Upper lobe of right lung (tissue), 1 donor: ENCODE results near the gene DGUOK. TPM values are rescaled to one million over a fixed set of nuclear protein-coding genes. Genes with fewer than 3 reads are reported as not detected.

Experiments
- ATAC-seq: fragments of 200-7000 bp; cut with Tn5 transposase; one replicate; pipeline ENCODE4 v1.9.1; 2020; ENCODE audit warnings: mild to moderate bottlenecking, moderate library complexity
- DNase-seq: peaks from one replicate; pipeline ENCODE4 v3.0.0-alpha.2; 2020
- H3K27ac ChIP-seq: fragments of 200-600 bp; one replicate; pipeline ENCODE4 v1.8.0; 2022
- H3K27me3 ChIP-seq: fragments of 200-600 bp; one replicate; pipeline ENCODE4 v1.8.0; 2022; ENCODE audit warnings: mild to moderate bottlenecking
- H3K36me3 ChIP-seq: fragments of 200-600 bp; one replicate; pipeline ENCODE4 v1.8.0; 2022
- H3K4me1 ChIP-seq: fragments of 200-600 bp; one replicate; pipeline ENCODE4 v1.8.0; 2022
- H3K4me3 ChIP-seq: fragments of 200-600 bp; one replicate; pipeline ENCODE4 v1.8.0; 2022; ENCODE audit warnings: mild to moderate bottlenecking
- H3K9me3 ChIP-seq: fragments of 200-600 bp; one replicate; pipeline ENCODE4 v1.8.0; 2022
- CTCF ChIP-seq: fragments of 200-600 bp; IDR thresholded peaks from one replicate; pipeline ENCODE4 v1.8.0; 2022; ENCODE audit warnings: antibody characterized with exemption
- intact Hi-C: fragments of 100-400 bp; cut with DNase I; formaldehyde crosslinking; loops from one replicate; pipeline ENCODE4 v1.11.0; 2022
- total RNA-seq: library from RNA; stranded (reverse); fragmentation: NEBNext Ultra II Directional; extraction: Animal tissue kit (Norgen Biotek cat#: 25700); gene quantifications from one replicate; pipeline ENCODE4 v1.2.1, GENCODE V29; 2021
- donor health status: DM: no; HTN: yes; CAD: no; lungs with severe emphysema.

DGUOK gene
- total RNA-seq, 1 donor from 2014 or later, result 34.4 TPM

- peak; percentile 17 for ATAC-seq
- Histone ChIP-seq H3K27ac (peak overlapping the region; percentile 81), H3K4me1 (peaks cover 73% of the 10 kb centered on the region), H3K27me3 (no peaks in the 10 kb centered on the region), H3K4me3 (peak overlapping the region; percentile 68), H3K9me3 (no peaks in the 10 kb centered on the region), H3K36me3 (no peaks in the 10 kb centered on the region)
- DNase-seq, result peak; percentile 75
- no peak for TF ChIP-seq CTCF
- intact Hi-C loops, result no loop called here
Observed at GRCh38 chr2:73985308-73986084, 58.8 kb downstream of the DGUOK start.

GRCh38 chr2:73986085-73986681, 59.5 kb downstream of the DGUOK start:
- no peak for ATAC-seq
- H3K9me3 ChIP-seq, result no peaks in the 10 kb centered on the region
- H3K4me3 ChIP-seq, result peak overlapping the region; percentile 68
- H3K27ac ChIP-seq, result peak overlapping the region; percentile 81
- H3K36me3 ChIP-seq, result no peaks in the 10 kb centered on the region
- TF ChIP-seq CTCF, result no peak
- peaks cover 66% of the 10 kb centered on the region for H3K4me1 ChIP-seq
- H3K27me3 ChIP-seq, result no peaks in the 10 kb centered on the region
- DNase-seq, result no peak
- intact Hi-C loops, result no loop called here

- Histone ChIP-seq H3K4me3 (peak overlapping the region; percentile 68), H3K36me3 (no peaks in the 10 kb centered on the region), H3K27ac (no peak overlapping the region), H3K9me3 (no peaks in the 10 kb centered on the region), H3K27me3 (no peaks in the 10 kb centered on the region), H3K4me1 (peaks cover 57% of the 10 kb centered on the region)
- ATAC-seq, result peak; percentile 39
- peak; percentile 77 for DNase-seq
- peak; percentile 38 for TF ChIP-seq CTCF
- intact Hi-C loops, result no loop called here
Observed at GRCh38 chr2:73987109-73987947, 60.6 kb downstream of the DGUOK start.

- DNase-seq, result no peak
- ATAC-seq, result no peak
- H3K27ac ChIP-seq, result no peak overlapping the region
- H3K36me3 ChIP-seq, result no peaks in the 10 kb centered on the region
- H3K4me3 ChIP-seq, result peak overlapping the region; percentile 68
- intact Hi-C loops, result no loop called here
- no peaks in the 10 kb centered on the region for H3K9me3 ChIP-seq
- H3K4me1 ChIP-seq, result peaks cover 49% of the 10 kb centered on the region
- H3K27me3 ChIP-seq, result no peaks in the 10 kb centered on the region
- no peak for TF ChIP-seq CTCF
Observed at GRCh38 chr2:73987948-73988700, 61.4 kb downstream of the DGUOK start.

- intact Hi-C loops, result no loop called here
Observed at GRCh38 chr2:73989972-73990371, 63.3 kb downstream of the DGUOK start.

More at GRCh38 chr2:73989972-73990371, 63.3 kb downstream of the DGUOK start:
- H3K4me1 ChIP-seq, result peaks cover 45% of the 10 kb centered on the region
- no peak for DNase-seq
- no peak overlapping the region for H3K4me3 ChIP-seq
- no peaks in the 10 kb centered on the region for H3K9me3 ChIP-seq
- no peak for ATAC-seq
- no peak for TF ChIP-seq CTCF
- H3K27ac ChIP-seq, result no peak overlapping the region
- no peaks in the 10 kb centered on the region for H3K27me3 ChIP-seq
- no peaks in the 10 kb centered on the region for H3K36me3 ChIP-seq
